NCI-H446 (cell line): ENCODE results near the gene RASA3.

Experiments used
- DNase-seq, 2 experiments: peaks; one replicate each; lab custom pipeline; 2025; lab: John Stamatoyannopoulos, UW

RASA3 gene

GRCh38 chr13:113952151-113952982, 180.1 kb downstream of the RASA3 start:
- DNase-seq, result no peak

- DNase-seq, result no peak
Observed at GRCh38 chr13:113951246-113951999, 181.0 kb downstream of the RASA3 start.

- no peak for DNase-seq
Observed at GRCh38 chr13:113950451-113951245, 181.8 kb downstream of the RASA3 start.

- DNase-seq, result no peak
Observed at GRCh38 chr13:113949546-113949945, 182.9 kb downstream of the RASA3 start.

GRCh38 chr13:113948034-113948742, 184.2 kb downstream of the RASA3 start:
- no peak for DNase-seq

- DNase-seq, result no peak
Observed at GRCh38 chr13:113947311-113948033, 185.0 kb downstream of the RASA3 start.

GRCh38 chr13:113946409-113947181, 185.8 kb downstream of the RASA3 start:
- no peak for DNase-seq

GRCh38 chr13:113945857-113946408, 186.5 kb downstream of the RASA3 start:
- DNase-seq, result no peak

- no peak for DNase-seq
Observed at GRCh38 chr13:113943821-113944565, 188.4 kb downstream of the RASA3 start.

GRCh38 chr13:113942591-113943103, 189.8 kb downstream of the RASA3 start:
- no peak for DNase-seq

GRCh38 chr13:113941571-113942191, 190.7 kb downstream of the RASA3 start:
- no peak for DNase-seq

- DNase-seq, result no peak
Observed at GRCh38 chr13:113939944-113940297, 192.5 kb downstream of the RASA3 start.

GRCh38 chr13:113939129-113939943, 193.1 kb downstream of the RASA3 start:
- no peak for DNase-seq

- DNase-seq, result no peak
Observed at GRCh38 chr13:113938716-113939115, 193.7 kb downstream of the RASA3 start.

GRCh38 chr13:113938246-113938645, 194.2 kb downstream of the RASA3 start:
- no peak for DNase-seq

- DNase-seq, result no peak
Observed at GRCh38 chr13:113937527-113938180, 194.8 kb downstream of the RASA3 start.

GRCh38 chr13:113937073-113937472, 195.3 kb downstream of the RASA3 start:
- DNase-seq, result no peak
